RWPE2 (cell line): ENCODE data around the gene CLSTN2.

Experiments used
- ATAC-seq: fragments of 200-7000 bp; cut with Tn5 transposase; 3 replicates; pipeline ENCODE4 v1.9.1; 2021; ENCODE audit warnings: low read depth
- DNase-seq: peaks from one replicate; pipeline ENCODE4 v3.0.0-alpha.2; 2020; ENCODE audit warnings: low spot score
- H3K27ac ChIP-seq: fragments of 450-650 bp; 2 replicates; pipeline ENCODE4 v1.5.1; 2017; ENCODE audit warnings: mild to moderate bottlenecking; ENCODE audit not compliant: poor library complexity, severe bottlenecking
- H3K27me3 ChIP-seq: fragments of 250-450 bp; sonication (Bioruptor Pico); 2 replicates; pipeline ENCODE4 v1.5.1; 2021; ENCODE audit warnings: mild to moderate bottlenecking, moderate library complexity; ENCODE audit not compliant: insufficient read depth, poor library complexity, severe bottlenecking
- H3K36me3 ChIP-seq: fragments of 250-450 bp; sonication (Bioruptor Pico); 2 replicates; pipeline ENCODE4 v1.5.1; 2020; ENCODE audit warnings: low read depth, mild to moderate bottlenecking, moderate library complexity
- H3K4me1 ChIP-seq: fragments of 250-450 bp; sonication (Bioruptor Pico); 2 replicates; pipeline ENCODE4 v1.5.1; 2021; ENCODE audit warnings: mild to moderate bottlenecking, moderate library complexity; ENCODE audit not compliant: insufficient read depth, poor library complexity, severe bottlenecking
- H3K4me3 ChIP-seq: fragments of 250-450 bp; sonication (Bioruptor Pico); 2 replicates; pipeline ENCODE4 v1.5.1; 2021; ENCODE audit warnings: mild to moderate bottlenecking, moderate library complexity; ENCODE audit not compliant: severe bottlenecking
- H3K9me3 ChIP-seq: fragments of 250-450 bp; sonication (Bioruptor Pico); 2 replicates; pipeline ENCODE4 v1.5.1; 2021; ENCODE audit warnings: mild to moderate bottlenecking, moderate library complexity; ENCODE audit not compliant: severe bottlenecking
- CTCF ChIP-seq: fragments of 450-650 bp; IDR thresholded peaks from one replicate; pipeline ENCODE4 v1.5.1; 2017; ENCODE audit warnings: mild to moderate bottlenecking, moderate library complexity; ENCODE audit not compliant: poor library complexity, severe bottlenecking

CLSTN2 gene

GRCh38 chr3:140341817-140342403 lies 406.9 kb downstream of the CLSTN2 start:
- DNase-seq (no peak), ATAC-seq (no peak)
- Histone ChIP-seq H3K4me3 (no peak overlapping the region), H3K36me3 (no peaks in the 10 kb centered on the region), H3K4me1 (no peaks in the 10 kb centered on the region), H3K27me3 (no peaks in the 10 kb centered on the region), H3K9me3 (no peaks in the 10 kb centered on the region), H3K27ac (no peak overlapping the region)
- TF ChIP-seq CTCF, result no peak

DNA sequence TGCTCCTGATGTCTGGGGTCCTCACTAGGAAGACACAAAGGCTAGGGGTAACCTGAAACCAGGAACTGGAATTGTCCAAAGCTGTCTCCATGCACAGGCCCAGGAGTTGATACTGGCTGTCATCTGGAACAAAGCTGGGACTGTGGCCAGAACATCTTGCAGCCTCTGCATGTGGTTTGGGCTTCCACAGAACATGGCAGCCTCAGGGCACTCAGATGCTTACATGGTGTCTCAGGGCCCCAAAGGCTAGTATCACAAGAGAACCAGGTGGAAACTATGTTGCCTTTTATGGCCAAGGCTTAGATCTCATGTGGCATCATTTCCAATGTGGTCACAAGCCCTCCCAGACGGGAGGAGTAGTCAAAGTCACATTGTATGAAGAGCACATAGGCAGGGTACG lies 407.7 kb downstream of the CLSTN2 start:
- no peak for DNase-seq
- TF ChIP-seq CTCF, result no peak
- Histone ChIP-seq H3K4me3 (no peak overlapping the region), H3K9me3 (no peaks in the 10 kb centered on the region), H3K27me3 (no peaks in the 10 kb centered on the region), H3K4me1 (no peaks in the 10 kb centered on the region), H3K36me3 (no peaks in the 10 kb centered on the region), H3K27ac (no peak overlapping the region)
- ATAC-seq, result no peak

- no peak for TF ChIP-seq CTCF
- H3K4me3 ChIP-seq, result no peak overlapping the region
- no peak overlapping the region for H3K27ac ChIP-seq
- no peaks in the 10 kb centered on the region for H3K27me3 ChIP-seq
- no peak for ATAC-seq
- H3K9me3 ChIP-seq, result no peaks in the 10 kb centered on the region
- H3K4me1 ChIP-seq, result no peaks in the 10 kb centered on the region
- no peak for DNase-seq
- H3K36me3 ChIP-seq, result no peaks in the 10 kb centered on the region
Measured at GRCh38 chr3:140343211-140344081, 408.5 kb downstream of the CLSTN2 start.

- DNase-seq (no peak), ATAC-seq (no peak)
- no peaks in the 10 kb centered on the region for H3K4me1 ChIP-seq
- no peaks in the 10 kb centered on the region for H3K27me3 ChIP-seq
- no peak overlapping the region for H3K4me3 ChIP-seq
- H3K36me3 ChIP-seq, result no peaks in the 10 kb centered on the region
- H3K27ac ChIP-seq, result no peak overlapping the region
- TF ChIP-seq CTCF, result no peak
- no peaks in the 10 kb centered on the region for H3K9me3 ChIP-seq
Measured at GRCh38 chr3:140344082-140344454, 409.1 kb downstream of the CLSTN2 start.
